Mucosa of descending colon (tissue), 3 donors: ENCODE measurements around the gene INHBE. TPM values are rescaled to one million over a fixed set of nuclear protein-coding genes. Genes with fewer than 3 reads are reported as not detected.
"Not testable (repeated sequence)": the region's sequence is repeated elsewhere in the genome, so short reads cannot be mapped to it uniquely, and the experiment has no call there.

ENCODE experiments used
- ATAC-seq: fragments of 200-7000 bp; cut with Tn5 transposase; one replicate; pipeline ENCODE4 v1.9.1; 2020; ENCODE audit warnings: mild to moderate bottlenecking, moderate library complexity
- DNase-seq, 3 donors: peaks; one replicate each; pipeline ENCODE4 v3.0.0-alpha.2; 2020
- H3K36me3 ChIP-seq: fragments of 200-600 bp; one replicate; pipeline ENCODE4 v1.8.0; 2021; ENCODE audit warnings: low read depth, mild to moderate bottlenecking
- H3K4me1 ChIP-seq: fragments of 200-600 bp; one replicate; pipeline ENCODE4 v1.8.0; 2021; ENCODE audit warnings: low read depth, mild to moderate bottlenecking
- H3K4me3 ChIP-seq: fragments of 200-600 bp; one replicate; pipeline ENCODE4 v1.8.0; 2021; ENCODE audit warnings: mild to moderate bottlenecking
- H3K9me3 ChIP-seq: fragments of 200-600 bp; one replicate; pipeline ENCODE4 v1.8.0; 2021; ENCODE audit warnings: mild to moderate bottlenecking
- intact Hi-C, 2 donors: fragments of 100-400 bp; cut with DNase I in 1 of 2; cut with micrococcal nuclease in 1 of 2; formaldehyde crosslinking; loops; one replicate each; pipeline versions ENCODE4 v1.11.0 to v1.11.1; 2022; cut with DNase I, micrococcal nuclease
- total RNA-seq, 3 donors: library from RNA; stranded (reverse); fragmentation: NEBNext Ultra II Directional in 2 of 3; extraction: Animal tissue kit (Norgen Biotek cat#: 25700) in 2 of 3; gene quantifications; one replicate each; pipeline versions ENCODE4 v1.2.1 to v1.2.4, GENCODE V29; 2021 to 2023
- TF ChIP-seq, protein P1 (sequence below): fragments of 200-600 bp; IDR thresholded peaks from one replicate; pipeline ENCODE4 v1.8.0; 2022; ENCODE audit warnings: antibody characterized with exemption, mild to moderate bottlenecking
- donor health status: DM: no; HTN: no; CAD: no; lungs with moderate emphysema.
- donor health status: DM: no; HTN: no; CAD: no.
- donor health status: DM: no; HTN: yes; CAD: no.

The INHBE gene
- total RNA-seq, 3 donors from 2014 or later, result not detected

DNA sequence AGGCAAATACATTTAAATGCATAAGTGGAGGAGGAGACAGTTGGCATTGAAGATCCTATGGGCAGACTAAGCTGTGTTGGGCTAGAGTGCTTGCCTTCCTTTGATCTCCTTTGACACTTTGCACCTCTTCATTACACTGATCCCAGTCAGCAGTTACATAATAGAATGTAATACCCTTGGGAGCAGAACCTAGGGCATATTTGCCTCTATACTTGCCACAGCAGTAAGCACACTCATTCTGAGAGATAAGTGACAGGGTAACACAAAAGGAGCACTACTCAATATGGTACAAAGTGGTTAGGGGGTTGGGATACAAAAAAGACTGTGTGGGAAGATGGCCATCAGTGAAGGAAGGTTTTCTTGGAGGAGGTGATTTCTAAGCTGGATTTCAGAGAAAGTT lies 41.7 kb downstream of the INHBE start:
- intact Hi-C loops, result no loop called here
- ATAC-seq (no peak), DNase-seq (no peak)
- TF ChIP-seq, protein P1, sequence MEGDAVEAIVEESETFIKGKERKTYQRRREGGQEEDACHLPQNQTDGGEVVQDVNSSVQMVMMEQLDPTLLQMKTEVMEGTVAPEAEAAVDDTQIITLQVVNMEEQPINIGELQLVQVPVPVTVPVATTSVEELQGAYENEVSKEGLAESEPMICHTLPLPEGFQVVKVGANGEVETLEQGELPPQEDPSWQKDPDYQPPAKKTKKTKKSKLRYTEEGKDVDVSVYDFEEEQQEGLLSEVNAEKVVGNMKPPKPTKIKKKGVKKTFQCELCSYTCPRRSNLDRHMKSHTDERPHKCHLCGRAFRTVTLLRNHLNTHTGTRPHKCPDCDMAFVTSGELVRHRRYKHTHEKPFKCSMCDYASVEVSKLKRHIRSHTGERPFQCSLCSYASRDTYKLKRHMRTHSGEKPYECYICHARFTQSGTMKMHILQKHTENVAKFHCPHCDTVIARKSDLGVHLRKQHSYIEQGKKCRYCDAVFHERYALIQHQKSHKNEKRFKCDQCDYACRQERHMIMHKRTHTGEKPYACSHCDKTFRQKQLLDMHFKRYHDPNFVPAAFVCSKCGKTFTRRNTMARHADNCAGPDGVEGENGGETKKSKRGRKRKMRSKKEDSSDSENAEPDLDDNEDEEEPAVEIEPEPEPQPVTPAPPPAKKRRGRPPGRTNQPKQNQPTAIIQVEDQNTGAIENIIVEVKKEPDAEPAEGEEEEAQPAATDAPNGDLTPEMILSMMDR, result no peak
- Histone ChIP-seq H3K4me1 (no peaks in the 10 kb centered on the region), H3K36me3 (no peaks in the 10 kb centered on the region), H3K9me3 (no peaks in the 10 kb centered on the region), H3K4me3 (no peak overlapping the region)

DNA sequence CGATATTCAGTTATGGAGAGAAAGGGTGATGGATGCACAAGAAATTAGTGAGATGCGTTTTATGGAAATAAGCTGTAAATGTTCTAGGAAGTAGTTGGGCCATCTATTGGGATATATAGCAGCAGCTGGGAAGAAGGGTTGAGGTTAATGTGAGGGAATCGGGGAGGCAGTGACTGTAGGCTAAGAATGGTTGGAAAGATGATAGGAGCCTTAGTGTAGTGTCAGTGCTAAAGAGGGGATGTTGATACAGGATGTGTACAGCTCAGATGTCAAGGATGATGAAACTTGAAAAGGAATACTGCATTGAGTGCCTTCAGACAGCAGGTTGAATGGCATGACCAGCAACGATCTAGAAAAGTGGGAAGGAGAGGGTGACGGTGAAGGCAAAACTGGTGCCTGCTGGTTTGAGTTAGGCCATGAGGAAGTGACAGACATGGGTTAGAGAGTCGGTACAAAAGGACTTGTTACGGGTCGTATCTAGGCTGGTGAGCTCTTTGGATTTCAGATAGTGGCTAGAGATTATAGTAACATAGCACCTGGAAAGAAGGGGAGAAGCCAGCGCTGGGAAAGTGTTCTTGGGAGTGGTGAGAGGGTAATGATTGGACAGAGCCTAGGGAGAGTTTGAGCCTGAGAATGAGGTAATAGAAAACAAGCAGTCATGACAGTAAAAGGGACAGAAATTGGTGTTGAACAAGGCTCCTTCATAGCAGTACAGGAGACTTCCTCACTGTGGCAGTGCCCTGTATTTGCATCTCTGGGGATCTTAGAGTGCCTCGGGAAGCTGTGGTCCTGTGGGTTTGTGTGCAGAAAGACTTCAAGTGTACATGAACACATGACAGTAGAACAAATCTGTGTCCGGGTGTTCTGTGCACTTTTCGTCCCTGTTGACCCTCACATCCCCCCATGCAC lies 42.4 kb downstream of the INHBE start:
- TF ChIP-seq, protein P1, result no peak
- Histone ChIP-seq H3K4me3 (no peak overlapping the region), H3K36me3 (no peaks in the 10 kb centered on the region), H3K4me1 (no peaks in the 10 kb centered on the region), H3K9me3 (no peaks in the 10 kb centered on the region)
- ATAC-seq, result no peak
- no peak for DNase-seq
- intact Hi-C loops, result no loop called here

DNA sequence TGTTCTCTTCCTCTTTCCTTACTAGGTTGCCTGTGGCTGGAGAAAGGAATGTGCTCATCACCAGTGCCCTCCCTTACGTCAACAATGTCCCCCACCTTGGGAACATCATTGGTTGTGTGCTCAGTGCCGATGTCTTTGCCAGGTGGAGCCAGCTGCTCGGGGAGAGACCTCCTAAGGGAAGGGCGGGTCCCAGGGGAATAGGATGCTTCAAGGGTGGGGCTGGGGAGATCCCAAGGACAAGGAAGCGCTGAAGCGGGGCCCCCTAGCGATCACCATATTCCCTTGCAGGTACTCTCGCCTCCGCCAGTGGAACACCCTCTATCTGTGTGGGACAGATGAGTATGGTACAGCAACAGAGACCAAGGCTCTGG lies 43.0 kb downstream of the INHBE start:
- DNase-seq (no peak), ATAC-seq (no peak)
- Histone ChIP-seq H3K4me3 (no peak overlapping the region), H3K9me3 (no peaks in the 10 kb centered on the region), H3K4me1 (no peaks in the 10 kb centered on the region), H3K36me3 (no peaks in the 10 kb centered on the region)
- TF ChIP-seq, protein P1, result no peak
- intact Hi-C loops, result no loop called here

DNA sequence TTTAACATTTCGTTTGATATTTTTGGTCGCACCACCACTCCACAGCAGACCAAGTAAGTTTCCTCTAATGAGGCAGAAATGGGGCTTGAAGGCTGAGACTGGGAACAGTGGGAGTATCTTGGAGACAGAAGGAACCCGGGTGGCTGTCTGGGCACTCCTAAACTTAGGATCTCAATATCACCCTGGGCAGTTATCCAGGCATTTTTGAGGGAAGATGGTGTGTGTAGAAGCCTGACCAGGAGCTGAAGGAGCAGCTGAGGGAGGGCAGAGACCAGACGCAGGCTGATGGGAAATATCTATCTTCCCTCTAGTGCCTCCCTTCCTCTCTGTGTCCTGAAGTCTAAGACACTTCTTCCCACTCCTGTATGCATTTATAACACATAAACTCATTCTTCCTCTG lies 43.5 kb downstream of the INHBE start:
- DNase-seq, result no peak
- no peak for ATAC-seq
- Histone ChIP-seq H3K36me3 (no peaks in the 10 kb centered on the region), H3K4me3 (no peak overlapping the region), H3K9me3 (no peaks in the 10 kb centered on the region), H3K4me1 (no peaks in the 10 kb centered on the region)
- TF ChIP-seq, protein P1, result no peak
- intact Hi-C loops, result no loop called here

DNA sequence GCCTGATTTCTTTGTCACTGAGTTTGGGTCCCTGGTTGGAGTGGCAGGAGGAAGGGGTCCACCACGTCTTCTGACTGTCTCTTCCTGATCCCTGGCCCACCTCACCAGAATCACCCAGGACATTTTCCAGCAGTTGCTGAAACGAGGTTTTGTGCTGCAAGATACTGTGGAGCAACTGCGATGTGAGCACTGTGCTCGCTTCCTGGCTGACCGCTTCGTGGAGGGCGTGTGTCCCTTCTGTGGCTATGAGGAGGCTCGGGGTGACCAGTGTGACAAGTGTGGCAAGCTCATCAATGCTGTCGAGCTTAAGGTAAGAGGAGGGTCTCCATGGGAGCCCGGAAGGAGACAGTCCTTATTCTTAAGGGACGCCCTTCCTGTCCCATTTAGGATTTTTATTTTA lies 45.1 kb downstream of the INHBE start:
- Histone ChIP-seq H3K4me3 (no peak overlapping the region), H3K9me3 (no peaks in the 10 kb centered on the region), H3K36me3 (no peaks in the 10 kb centered on the region), H3K4me1 (no peaks in the 10 kb centered on the region)
- TF ChIP-seq, protein P1, result no peak
- no peak for ATAC-seq
- intact Hi-C loops, result no loop called here
- no peak for DNase-seq

DNA sequence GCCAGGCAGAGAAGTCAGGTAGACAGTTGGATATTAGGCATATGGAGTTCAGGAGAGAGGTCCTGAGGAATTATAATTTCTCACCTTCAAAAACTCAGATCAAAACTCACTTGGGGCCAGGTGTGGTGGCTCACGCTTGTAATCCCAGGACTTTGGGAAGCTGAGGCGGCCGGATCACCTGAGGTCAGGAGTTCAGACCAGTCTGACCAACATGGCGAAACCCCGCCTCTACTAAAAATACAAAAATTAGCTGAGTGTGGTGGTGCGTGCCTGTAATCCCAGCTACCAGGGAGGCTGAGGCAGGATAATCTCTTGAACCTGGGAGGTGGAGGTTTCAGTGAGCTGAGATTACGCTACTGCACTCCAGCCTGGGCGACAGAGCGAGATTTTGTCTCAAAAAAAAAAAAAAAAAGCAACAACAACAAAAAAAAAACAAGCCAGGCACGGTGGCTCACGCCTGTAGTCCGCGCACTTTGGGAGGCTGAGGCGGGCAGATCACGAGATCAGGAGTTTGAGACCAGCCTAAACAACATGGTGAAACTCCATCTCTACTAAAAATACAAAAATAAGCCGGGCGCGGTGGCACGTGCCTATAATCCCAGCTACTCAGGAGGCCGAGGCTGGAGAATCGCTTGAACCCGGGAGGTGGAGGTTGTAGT lies 47.3 kb downstream of the INHBE start:
- H3K4me3 ChIP-seq, ATAC-seq, H3K36me3 ChIP-seq, H3K4me1 ChIP-seq, DNase-seq, intact Hi-C loops, H3K9me3 ChIP-seq: not testable (repeated sequence)

DNA sequence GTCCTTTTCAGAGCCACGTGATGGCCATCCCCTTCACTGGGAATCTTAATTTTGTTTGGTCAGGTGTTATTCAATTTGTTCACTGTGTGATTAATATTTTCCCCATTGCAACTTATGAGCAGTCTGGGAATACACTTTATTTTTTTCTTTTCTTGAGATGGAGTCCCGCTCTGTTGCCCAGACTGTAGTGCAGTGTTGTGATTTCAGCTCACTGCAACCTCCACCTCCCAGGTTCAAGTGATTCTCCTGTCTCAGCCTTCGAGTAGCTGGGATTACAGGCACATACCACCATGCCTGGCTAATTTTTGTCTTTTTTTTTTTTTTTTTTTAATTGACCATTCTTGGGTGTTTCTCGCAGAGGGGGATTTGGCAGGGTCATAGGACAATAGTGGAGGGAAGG lies 51.4 kb downstream of the INHBE start:
- intact Hi-C loops, DNase-seq, H3K36me3 ChIP-seq, H3K9me3 ChIP-seq, ATAC-seq, H3K4me1 ChIP-seq, H3K4me3 ChIP-seq: not testable (repeated sequence)
